IPS DF 4.7 (cell line): ENCODE measurements around the gene DNAJC1.
A peak's percentile ranks its signal among the peaks of the same experiment; 100 is the strongest.

Source experiments
- DNase-seq: peaks from one replicate; pipeline ENCODE4 v3.0.0-alpha.2; 2013; ENCODE audit warnings: low spot score; ENCODE audit errors: extremely low read depth

Gene DNAJC1

GRCh38 chr10:21764466-21765189 lies 238.9 kb downstream of the DNAJC1 start:
- DNase-seq, result no peak

- no peak for DNase-seq
These were observed 243.2 kb downstream of the DNAJC1 start for GRCh38 chr10:21760332-21760731.

GRCh38 chr10:21759232-21759631 lies 244.3 kb downstream of the DNAJC1 start:
- DNase-seq, result no peak

- no peak for DNase-seq
These were observed 244.8 kb downstream of the DNAJC1 start for GRCh38 chr10:21758696-21759095.

- no peak for DNase-seq
These were observed 245.3 kb downstream of the DNAJC1 start for GRCh38 chr10:21758239-21758638.

GRCh38 chr10:21757185-21757901 lies 246.2 kb downstream of the DNAJC1 start:
- no peak for DNase-seq

GRCh38 chr10:21756707-21757106 lies 246.8 kb downstream of the DNAJC1 start:
- DNase-seq, result no peak

- DNase-seq, result no peak
These were observed 249.0 kb downstream of the DNAJC1 start for GRCh38 chr10:21754410-21755011.

- no peak for DNase-seq
These were observed 249.8 kb downstream of the DNAJC1 start for GRCh38 chr10:21753497-21754270.

GRCh38 chr10:21751341-21752310 lies 251.9 kb downstream of the DNAJC1 start:
- DNase-seq, result peak; percentile 66

GRCh38 chr10:21750424-21750823 lies 253.1 kb downstream of the DNAJC1 start:
- no peak for DNase-seq

- no peak for DNase-seq
These were observed 253.7 kb downstream of the DNAJC1 start for GRCh38 chr10:21749788-21750187.

- no peak for DNase-seq
These were observed 255.7 kb downstream of the DNAJC1 start for GRCh38 chr10:21747809-21748208.

- no peak for DNase-seq
These were observed 257.4 kb downstream of the DNAJC1 start for GRCh38 chr10:21746118-21746517.

GRCh38 chr10:21744223-21744622 lies 259.3 kb downstream of the DNAJC1 start:
- no peak for DNase-seq

GRCh38 chr10:21742740-21743412 lies 260.7 kb downstream of the DNAJC1 start:
- DNase-seq, result no peak

- no peak for DNase-seq
These were observed 262.5 kb downstream of the DNAJC1 start for GRCh38 chr10:21740989-21741388.

GRCh38 chr10:21737106-21737505 lies 266.4 kb downstream of the DNAJC1 start:
- DNase-seq, result no peak

GRCh38 chr10:21733710-21734109 lies 269.8 kb downstream of the DNAJC1 start:
- no peak for DNase-seq
